K562 (cell line): ENCODE measurements around the gene FLT1. TPM values are rescaled to one million over a fixed set of nuclear protein-coding genes. Genes with fewer than 3 reads are reported as not detected.

ENCODE experiments used
- E2F1 ChIP-seq: sonication (generic); formaldehyde crosslinking; IDR thresholded peaks from 2 replicates; pipeline ENCODE4 v1.8.1; 2023; ENCODE audit warnings: mild to moderate bottlenecking, missing genetic modification reagents, moderate library complexity
- KDM1A ChIP-seq, 2 experiments: fragments of 450-650 bp; IDR thresholded peaks; 2 replicates each; pipeline ENCODE4 v1.6.1; 2016; ENCODE audit warnings: mild to moderate bottlenecking in 2 of 2
- KLF6 ChIP-seq: fragments of 250-450 bp; sonication (Bioruptor Pico); IDR thresholded peaks from 2 replicates; pipeline ENCODE4 v1.4.0; 2020; ENCODE audit warnings: mild to moderate bottlenecking, moderate library complexity, borderline replicate concordance
- MGA ChIP-seq: fragments of 450-650 bp; IDR thresholded peaks from 2 replicates; pipeline ENCODE4 v1.6.1; 2016; ENCODE audit warnings: mild to moderate bottlenecking, moderate library complexity
- NFXL1 ChIP-seq: fragments of 450-650 bp; formaldehyde crosslinking; IDR thresholded peaks from 2 replicates; pipeline ENCODE4 v1.4.0; 2021; ENCODE audit warnings: mild to moderate bottlenecking
- POLR2A ChIP-seq: fragments of 450-650 bp; conservative IDR thresholded peaks from 2 replicates; pipeline ENCODE4 v1.6.1; 2016
- POLR2B ChIP-seq: fragments of 450-650 bp; IDR thresholded peaks from 2 replicates; pipeline ENCODE4 v1.6.1; 2018; ENCODE audit warnings: low read depth; ENCODE audit not compliant: partially characterized antibody
- TCF7L2 ChIP-seq: fragments of 150-350 bp; IDR thresholded peaks from 2 replicates; pipeline ENCODE4 v1.6.1; 2016; ENCODE audit warnings: low read depth, mild to moderate bottlenecking, low read length, moderate library complexity
- ZNF445 ChIP-seq: fragments of 250-450 bp; sonication (Bioruptor Pico); IDR thresholded peaks from 2 replicates; pipeline ENCODE4 v1.4.0; 2020; ENCODE audit warnings: low read depth, mild to moderate bottlenecking, moderate library complexity
- ZZZ3 ChIP-seq: fragments of 450-650 bp; IDR thresholded peaks from 2 replicates; pipeline ENCODE4 v1.6.1; 2016; ENCODE audit warnings: antibody characterized with exemption, mild to moderate bottlenecking, moderate library complexity
- polyA plus RNA-seq, 8 experiments: library from polyadenylated mRNA; depleted of rRNA in 4 of 8; stranded (reverse) in 5 of 8; unstranded in 3 of 8; fragments of >200 nt; fragmentation: Nextera tagmentation in 2 of 8; fragmentation: Illumina TruSeq in 1 of 8; extraction: Ambion mirVana in 2 of 8; extraction: Trizol in 1 of 8; gene quantifications; 2 replicates each; pipeline versions ENCODE4 v1.2.1 to v1.2.3, GENCODE V29; 2011 to 2014; ENCODE audit warnings: inconsistent platforms in 1 of 8, missing spikeins in 1 of 8
- total RNA-seq, 7 experiments: library from RNA; depleted of rRNA in 6 of 7; stranded (reverse); fragments of >200 nt in 6 of 7; fragmentation: Illumina TruSeq in 2 of 7; extraction: Trizol in 2 of 7; gene quantifications; 2 replicates each; pipeline versions ENCODE4 v1.2.1 to v1.2.3, GENCODE V29; 2011 to 2021; ENCODE audit warnings: low replicate concordance in 1 of 7
- TF ChIP-seq, protein P1 (sequence below), 3 experiments: fragments of 200-800 bp in 1 of 3; fragments of 250-450 bp in 1 of 3; fragments of 450-650 bp in 1 of 3; sonication (Bioruptor Pico) in 1 of 3; sonication (Bioruptor generic) in 1 of 3; formaldehyde crosslinking in 1 of 3; IDR thresholded peaks; 2 replicates each; pipeline versions ENCODE4 v1.6.1 to v1.8.0; 2016 to 2022; ENCODE audit warnings: mild to moderate bottlenecking in 2 of 3, missing genetic modification characterization in 2 of 3, missing compliant biosample characterization in 1 of 3, moderate library complexity in 1 of 3

Gene FLT1
- total and polyA plus RNA-seq, 9 of the 15 experiments (the other 6 are each of a cell fraction or from before 2014, with no cell fraction given), result 0.01 to 2.0 (median 0.22) TPM

DNA sequence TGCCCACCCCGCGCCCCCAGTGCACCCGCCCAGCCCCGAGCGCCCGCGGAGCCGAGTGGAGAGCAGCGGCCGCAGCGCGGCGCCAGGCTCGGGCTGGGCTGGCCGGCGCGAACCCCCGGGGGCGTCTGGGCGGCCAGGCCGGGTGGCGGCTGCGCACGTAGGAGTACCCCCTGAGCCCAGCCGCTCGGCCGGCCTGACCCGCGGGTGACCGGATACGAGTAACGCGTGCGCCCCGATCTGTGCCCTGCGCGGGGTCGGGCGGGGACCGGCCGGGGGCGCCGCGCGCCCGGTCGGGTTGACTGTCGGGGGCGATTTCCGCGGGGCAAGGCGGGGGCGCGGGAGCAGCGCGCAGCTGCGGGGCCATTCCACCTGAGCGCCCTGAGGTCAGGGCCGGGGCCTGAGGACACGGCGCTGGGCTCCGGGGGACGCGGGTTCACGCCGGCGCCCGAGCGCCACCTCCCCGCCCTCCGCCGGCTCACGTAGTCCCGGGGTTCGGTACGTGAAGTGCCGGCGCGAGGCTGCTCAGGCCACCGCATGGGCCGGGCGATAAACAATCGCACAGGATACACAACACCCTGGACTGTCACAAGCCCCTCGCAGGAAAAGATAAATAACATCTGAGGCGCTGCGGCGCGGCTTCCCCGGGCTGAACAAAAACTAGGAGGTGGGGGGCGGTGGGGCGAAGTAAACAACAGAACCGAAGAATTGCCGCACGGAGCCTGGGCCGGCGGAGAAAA is 37.6 kb upstream of the FLT1 start (continued):
- TF ChIP-seq MGA (peak; percentile 72; the same call in 1 of the 2 replicates), E2F1 (CRISPR knock-in tag) (no peak), POLR2A (peak; percentile 51), TCF7L2 (no peak), KLF6 (CRISPR knock-in tag) (no peak), POLR2B (no peak), NFXL1 (CRISPR knock-in tag) (no peak), KDM1A (IDR thresholded peaks at IDR 0.05) (peak; percentile 14 to 42; a peak in 1 of 4 replicates), ZNF445 (CRISPR knock-in tag) (no peak), ZZZ3 (no peak)
- TF ChIP-seq, protein P1, sequence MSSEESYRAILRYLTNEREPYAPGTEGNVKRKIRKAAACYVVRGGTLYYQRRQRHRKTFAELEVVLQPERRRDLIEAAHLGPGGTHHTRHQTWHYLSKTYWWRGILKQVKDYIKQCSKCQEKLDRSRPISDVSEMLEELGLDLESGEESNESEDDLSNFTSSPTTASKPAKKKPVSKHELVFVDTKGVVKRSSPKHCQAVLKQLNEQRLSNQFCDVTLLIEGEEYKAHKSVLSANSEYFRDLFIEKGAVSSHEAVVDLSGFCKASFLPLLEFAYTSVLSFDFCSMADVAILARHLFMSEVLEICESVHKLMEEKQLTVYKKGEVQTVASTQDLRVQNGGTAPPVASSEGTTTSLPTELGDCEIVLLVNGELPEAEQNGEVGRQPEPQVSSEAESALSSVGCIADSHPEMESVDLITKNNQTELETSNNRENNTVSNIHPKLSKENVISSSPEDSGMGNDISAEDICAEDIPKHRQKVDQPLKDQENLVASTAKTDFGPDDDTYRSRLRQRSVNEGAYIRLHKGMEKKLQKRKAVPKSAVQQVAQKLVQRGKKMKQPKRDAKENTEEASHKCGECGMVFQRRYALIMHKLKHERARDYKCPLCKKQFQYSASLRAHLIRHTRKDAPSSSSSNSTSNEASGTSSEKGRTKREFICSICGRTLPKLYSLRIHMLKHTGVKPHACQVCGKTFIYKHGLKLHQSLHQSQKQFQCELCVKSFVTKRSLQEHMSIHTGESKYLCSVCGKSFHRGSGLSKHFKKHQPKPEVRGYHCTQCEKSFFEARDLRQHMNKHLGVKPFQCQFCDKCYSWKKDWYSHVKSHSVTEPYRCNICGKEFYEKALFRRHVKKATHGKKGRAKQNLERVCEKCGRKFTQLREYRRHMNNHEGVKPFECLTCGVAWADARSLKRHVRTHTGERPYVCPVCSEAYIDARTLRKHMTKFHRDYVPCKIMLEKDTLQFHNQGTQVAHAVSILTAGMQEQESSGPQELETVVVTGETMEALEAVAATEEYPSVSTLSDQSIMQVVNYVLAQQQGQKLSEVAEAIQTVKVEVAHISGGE (CRISPR knock-in tag; IDR thresholded peaks at IDR 0.05), result peak in 1 of 3 experiments; percentile 69; a peak in 2 of 6 replicates
